22Rv1 (cell line): ENCODE measurements around the gene ITPK1.

ENCODE experiments used
- ZFX ChIP-seq: fragments of 450-650 bp; IDR thresholded peaks from 2 replicates; pipeline ENCODE4 v1.6.1; 2017; ENCODE audit warnings: antibody characterized with exemption, borderline replicate concordance
- TF ChIP-seq, protein P1 (sequence below): fragments of 450-650 bp; IDR thresholded peaks from 2 replicates; pipeline ENCODE4 v1.5.1; 2017; ENCODE audit warnings: mild to moderate bottlenecking

DNA sequence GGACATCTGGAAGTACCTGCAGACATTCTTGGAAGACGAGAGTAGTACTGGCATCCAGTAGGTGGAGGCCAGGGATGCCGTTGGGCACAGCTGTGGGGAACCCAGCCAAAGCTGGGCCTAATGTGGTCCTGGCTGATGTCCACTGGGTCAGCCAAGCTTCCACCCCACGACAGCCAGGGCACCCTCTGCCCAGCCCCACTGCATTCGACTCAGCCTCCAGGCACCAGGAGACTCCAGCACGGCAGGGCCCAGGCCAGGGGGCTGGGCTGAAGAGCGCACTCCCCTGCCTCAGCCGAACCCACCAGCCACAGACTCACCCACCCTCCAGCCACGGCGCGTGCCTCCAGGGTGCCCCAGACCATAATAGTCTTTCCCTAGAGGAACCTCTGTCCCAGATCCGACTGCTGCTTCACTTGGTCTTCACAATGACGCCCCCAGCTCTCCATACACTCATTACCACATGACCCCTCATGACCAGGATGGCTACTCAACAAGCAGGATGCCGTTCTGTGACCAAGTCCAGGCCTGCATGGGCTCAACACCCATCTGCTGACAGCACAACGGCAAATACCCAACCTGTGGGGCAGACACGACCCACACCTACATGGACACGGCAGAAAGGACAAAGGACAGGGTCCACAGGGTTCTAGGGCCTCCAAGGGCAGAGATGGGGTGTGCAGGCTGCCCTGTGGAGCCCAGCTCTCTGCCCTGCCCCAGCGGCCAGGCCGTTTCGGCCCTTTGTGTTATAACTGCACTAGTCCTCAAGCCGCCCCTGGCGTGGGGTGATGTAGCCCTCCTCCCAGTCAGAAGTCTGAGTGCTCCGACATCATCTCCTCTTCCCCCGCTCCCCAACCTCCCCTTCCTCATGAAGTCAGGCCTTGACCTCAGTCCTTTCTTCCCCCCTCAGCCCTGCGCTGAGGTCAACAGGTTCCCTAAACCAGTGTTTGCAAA is 22.8 kb downstream of the ITPK1 start:
- TF ChIP-seq, protein P1, sequence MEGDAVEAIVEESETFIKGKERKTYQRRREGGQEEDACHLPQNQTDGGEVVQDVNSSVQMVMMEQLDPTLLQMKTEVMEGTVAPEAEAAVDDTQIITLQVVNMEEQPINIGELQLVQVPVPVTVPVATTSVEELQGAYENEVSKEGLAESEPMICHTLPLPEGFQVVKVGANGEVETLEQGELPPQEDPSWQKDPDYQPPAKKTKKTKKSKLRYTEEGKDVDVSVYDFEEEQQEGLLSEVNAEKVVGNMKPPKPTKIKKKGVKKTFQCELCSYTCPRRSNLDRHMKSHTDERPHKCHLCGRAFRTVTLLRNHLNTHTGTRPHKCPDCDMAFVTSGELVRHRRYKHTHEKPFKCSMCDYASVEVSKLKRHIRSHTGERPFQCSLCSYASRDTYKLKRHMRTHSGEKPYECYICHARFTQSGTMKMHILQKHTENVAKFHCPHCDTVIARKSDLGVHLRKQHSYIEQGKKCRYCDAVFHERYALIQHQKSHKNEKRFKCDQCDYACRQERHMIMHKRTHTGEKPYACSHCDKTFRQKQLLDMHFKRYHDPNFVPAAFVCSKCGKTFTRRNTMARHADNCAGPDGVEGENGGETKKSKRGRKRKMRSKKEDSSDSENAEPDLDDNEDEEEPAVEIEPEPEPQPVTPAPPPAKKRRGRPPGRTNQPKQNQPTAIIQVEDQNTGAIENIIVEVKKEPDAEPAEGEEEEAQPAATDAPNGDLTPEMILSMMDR: no peak
- no peak for TF ChIP-seq ZFX
